Heart left ventricle (tissue), 16 donors: ENCODE measurements around the gene FAM53B. TPM values are rescaled to one million over a fixed set of nuclear protein-coding genes. Genes with fewer than 3 reads are reported as not detected.

Source experiments
- ATAC-seq, 4 donors: fragments of 200-7000 bp; cut with Tn5 transposase; one replicate each; pipeline ENCODE4 v1.9.1; 2020 to 2022; ENCODE audit warnings: moderate library complexity in 4 of 4, mild to moderate bottlenecking in 3 of 4, moderate number of reproducible peaks in 1 of 4
- DNase-seq, 5 donors: peaks; one replicate each; pipeline ENCODE4 v3.0.0-alpha.2; 2020
- H3K27ac ChIP-seq, 12 donors: fragments of 200-600 bp; sonication (generic) in 4 of 12; one replicate each; pipeline versions ENCODE4 v1.5.0 to v1.8.0; 2016 to 2022; ENCODE audit warnings: mild to moderate bottlenecking in 2 of 12
- H3K27me3 ChIP-seq, 9 donors: fragments of 200-600 bp; sonication (generic) in 2 of 9; one replicate each; pipeline versions ENCODE4 v1.5.1 to v1.8.0; 2016 to 2022; ENCODE audit warnings: mild to moderate bottlenecking in 3 of 9
- H3K36me3 ChIP-seq, 9 donors: fragments of 200-600 bp; sonication (generic) in 2 of 9; one replicate each; pipeline versions ENCODE4 v1.5.0 to v1.8.0; 2018 to 2022; ENCODE audit warnings: mild to moderate bottlenecking in 2 of 9
- H3K4me1 ChIP-seq, 12 donors: fragments of 200-600 bp; sonication (generic) in 4 of 12; one replicate each; pipeline versions ENCODE4 v1.5.0 to v1.8.0; 2016 to 2022; ENCODE audit warnings: mild to moderate bottlenecking in 3 of 12
- H3K4me3 ChIP-seq, 12 donors: fragments of 200-600 bp; sonication (generic) in 4 of 12; one replicate each; pipeline versions ENCODE4 v1.5.0 to v1.8.0; 2017 to 2022; ENCODE audit warnings: mild to moderate bottlenecking in 9 of 12, moderate library complexity in 4 of 12
- H3K9me3 ChIP-seq, 12 donors: fragments of 200-600 bp; sonication (generic) in 4 of 12; one replicate each; pipeline versions ENCODE4 v1.5.0 to v1.8.0; 2016 to 2022; ENCODE audit warnings: mild to moderate bottlenecking in 1 of 12
- CTCF ChIP-seq, 12 donors: fragments of 200-600 bp; sonication (generic) in 4 of 12; IDR thresholded peaks; one replicate each; pipeline versions ENCODE4 v1.5.0 to v1.8.0; 2018 to 2022; ENCODE audit warnings: antibody characterized with exemption in 12 of 12, mild to moderate bottlenecking in 5 of 12
- POLR2A ChIP-seq, 2 donors: fragments of 450-650 bp; IDR thresholded peaks; one replicate each; pipeline ENCODE4 v1.6.1; 2017; ENCODE audit warnings: antibody characterized with exemption in 2 of 2, mild to moderate bottlenecking in 2 of 2, moderate library complexity in 2 of 2
- WGBS, 4 donors: extraction: QIAGEN DNeasy Blood & Tissue Kit in 2 of 4; methylation state at CpG; one replicate each; pipeline versions ENCODE4 v1.1.5 to v1.1.7; 2013 to 2018; 5-methylcytosine and 5-hydroxymethylcytosine counted together
- intact Hi-C, 10 donors: fragments of 100-400 bp; cut with DNase I; formaldehyde crosslinking; loops; one replicate each; pipeline versions ENCODE4 v1.11.1 to v1.14.2; 2022
- polyA plus RNA-seq, 2 donors: library from polyadenylated mRNA; stranded (reverse); fragments of 200-250 nt; gene quantifications; one replicate each; pipeline ENCODE4 v1.2.3, GENCODE V29; 2013
- total RNA-seq, 9 donors: library from RNA; depleted of rRNA in 2 of 9; stranded (reverse); fragments of >200 nt in 2 of 9; fragmentation: NEBNext Ultra II Directional in 3 of 9; extraction: Animal tissue kit (Norgen Biotek cat#: 25700) in 3 of 9; gene quantifications; one replicate each; pipeline versions ENCODE4 v1.1.0 to v1.2.4, GENCODE V29; 2016 to 2023
- donor health status: ischemic (EF 13 %, LVEDD 7.1; RV severe dilation, severe dysfunction).
- donor health status: healthy with polysubstance abuse.
- donor health status: DM: no; HTN: yes; CAD: no.
- donor health status: DM: no; HTN: no; CAD: no.
- donor health status: ischemic (EF 25% LVEDD 6.9; RV normal size, moderate dysfunction).
- donor health status: ischemic (EF 25% LVEDD 5.7; RV mildly dilated, moderate dysfunction).
- donor health status: healthy.
- donor health status: DM: yes; HTN: yes; CAD: no.
- donor health status: ischemic (EF 35%, LVEDD 5.7; RV mildly dilated, moderate dysfunction).
- donor health status: nonischemic (EF 11% LVEDD 7.7; RV severe dilation, severe dysfunction).
- donor health status: DM: yes; HTN: yes; CAD: no.
- donor health status: PGD.
- donor health status: ischemic (EF 29% LVEDD 5.4; RV normal size, mild dysfunction).
- donor health status: nonischemic (EF 23%, LVEDD 6.1; RV moderate dilation, normal function).

The FAM53B gene
- total and polyA plus RNA-seq, 11 donors: 23.7 to 57.7 (median 35.5) TPM

GRCh38 chr10:124645467-124646095, 98.6 kb downstream of the FAM53B start:
- DNase-seq (no peak), ATAC-seq (no peak)
- TF ChIP-seq POLR2A (IDR thresholded peaks at IDR 0.05) (no peak), CTCF (IDR thresholded peaks at IDR 0.05) (no peak)
- Histone ChIP-seq H3K4me1 (peaks cover 39 to 100% (median 97%) of the 10 kb centered on the region in 12 donors), H3K4me3 (no peak overlapping the region), H3K36me3 (peaks cover 0 to 8% (median 0%) of the 10 kb centered on the region in 9 donors), H3K9me3 (no peaks in the 10 kb centered on the region), H3K27ac (peak overlapping the region in 11 of 12 donors; percentile 49 to 97 (median 75)), H3K27me3 (no peaks in the 10 kb centered on the region)
- WGBS, 4 donors: 88 to 91% (median 88%) methylated on average over 12 to 13 of the region's 13 CpGs
- intact Hi-C loops: loop anchor here in 4 of 10 donors (2.0 to 10.0 kb wide), 6 partner anchors 37 to 97 kb away; partner anchors contain the start of gene FAM53B (in 1 of the 4)

GRCh38 chr10:124644771-124645415, 99.3 kb downstream of the FAM53B start:
- Histone ChIP-seq H3K27ac (peak overlapping the region in 9 of 12 donors; percentile 21 to 97 (median 75)), H3K27me3 (no peaks in the 10 kb centered on the region), H3K36me3 (peaks cover 0 to 8% (median 0%) of the 10 kb centered on the region in 9 donors), H3K4me3 (no peak overlapping the region), H3K4me1 (peaks cover 39 to 100% (median 100%) of the 10 kb centered on the region in 12 donors), H3K9me3 (no peaks in the 10 kb centered on the region)
- TF ChIP-seq POLR2A (IDR thresholded peaks at IDR 0.05) (no peak), CTCF (IDR thresholded peaks at IDR 0.05) (no peak)
- WGBS, 4 donors: 83 to 93% (median 92%) methylated on average over 8 to 10 of the region's 10 CpGs
- ATAC-seq: no peak
- intact Hi-C loops: loop anchor here in 8 of 10 donors (5.0 to 10.0 kb wide), 7 partner anchors 32 to 97 kb away; partner anchors contain the start of gene FAM53B (in 1 of the 8)
- DNase-seq: no peak

GRCh38 chr10:124644236-124644635, 99.9 kb downstream of the FAM53B start:
- Histone ChIP-seq H3K4me1 (peaks cover 35 to 100% (median 100%) of the 10 kb centered on the region in 12 donors), H3K27me3 (no peaks in the 10 kb centered on the region), H3K4me3 (no peak overlapping the region), H3K27ac (peak overlapping the region in 8 of 12 donors; percentile 4 to 93 (median 78)), H3K9me3 (no peaks in the 10 kb centered on the region), H3K36me3 (peaks cover 0 to 8% (median 0%) of the 10 kb centered on the region in 9 donors)
- intact Hi-C loops: loop anchor here in 7 of 10 donors (5.0 to 10.0 kb wide), 4 partner anchors 33 to 93 kb away; no protein-coding TSS in a partner anchor
- ATAC-seq: no peak
- TF ChIP-seq CTCF (IDR thresholded peaks at IDR 0.05): no peak
- no peak for TF ChIP-seq POLR2A (IDR thresholded peaks at IDR 0.05)
- no peak for DNase-seq
- 66 to 81% (median 78%) methylated on average over 4 of the region's 4 CpGs for WGBS, 4 donors
